HG03571 (cell line): ENCODE data around the gene TMEM45B.
"Not testable (repeated sequence)": the region's sequence is repeated elsewhere in the genome, so short reads cannot be mapped to it uniquely, and the experiment has no call there.

Experiments
- ATAC-seq: cut with Tn5 transposase; IDR thresholded peaks from one replicate; pipeline ENCODE4 v1.9.1; 2021; ENCODE audit not compliant: unreplicated experiment

The TMEM45B gene

DNA sequence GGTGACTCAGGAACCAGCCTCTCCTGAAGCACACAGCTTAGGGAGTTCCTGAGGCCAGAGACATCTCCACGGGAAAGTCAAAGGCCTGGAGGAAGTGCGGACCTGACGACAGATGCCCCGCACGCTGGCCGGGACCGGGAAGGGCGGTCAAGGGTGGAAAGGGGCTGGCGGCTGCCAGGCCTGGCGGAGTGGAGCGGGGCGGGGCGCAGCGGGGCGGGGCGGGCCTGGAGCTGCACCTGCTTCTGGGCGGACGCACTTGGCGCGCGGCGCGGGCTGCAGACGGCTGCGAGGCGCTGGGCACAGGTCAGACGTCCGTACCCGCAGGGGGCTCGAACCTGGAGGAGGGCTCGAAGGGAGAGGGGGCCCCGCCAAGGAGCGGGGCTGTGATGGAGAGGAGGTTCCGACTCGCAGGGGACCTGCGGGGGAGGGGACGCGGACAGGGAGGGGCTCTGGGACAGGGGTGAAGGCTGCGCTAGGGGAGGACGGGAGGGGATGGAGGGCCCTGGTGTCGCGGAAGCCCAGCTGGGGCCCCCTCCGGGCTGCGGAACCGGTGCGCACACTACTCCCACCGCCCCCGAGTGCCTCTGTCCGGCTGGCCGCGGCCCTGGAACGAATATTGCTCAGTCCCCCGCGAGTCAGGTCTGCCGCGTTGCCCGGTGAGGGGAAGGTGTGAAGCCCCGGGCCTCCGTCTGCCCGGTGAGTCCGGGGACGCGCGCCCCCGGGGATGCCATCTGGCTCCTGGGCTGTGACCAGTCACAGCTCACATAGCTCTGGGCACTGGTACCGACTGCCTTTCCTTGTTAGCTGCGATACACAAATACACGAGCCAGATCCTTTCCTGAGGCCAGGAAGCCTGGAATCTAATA lies at the start of gene TMEM45B:
Gene TMEM45B, plus strand, starts transcription at position 253 of the 866 bp plus-strand sequence. CDS start 36,635 bp downstream, outside the sequence.
- ATAC-seq, result no peak

DNA sequence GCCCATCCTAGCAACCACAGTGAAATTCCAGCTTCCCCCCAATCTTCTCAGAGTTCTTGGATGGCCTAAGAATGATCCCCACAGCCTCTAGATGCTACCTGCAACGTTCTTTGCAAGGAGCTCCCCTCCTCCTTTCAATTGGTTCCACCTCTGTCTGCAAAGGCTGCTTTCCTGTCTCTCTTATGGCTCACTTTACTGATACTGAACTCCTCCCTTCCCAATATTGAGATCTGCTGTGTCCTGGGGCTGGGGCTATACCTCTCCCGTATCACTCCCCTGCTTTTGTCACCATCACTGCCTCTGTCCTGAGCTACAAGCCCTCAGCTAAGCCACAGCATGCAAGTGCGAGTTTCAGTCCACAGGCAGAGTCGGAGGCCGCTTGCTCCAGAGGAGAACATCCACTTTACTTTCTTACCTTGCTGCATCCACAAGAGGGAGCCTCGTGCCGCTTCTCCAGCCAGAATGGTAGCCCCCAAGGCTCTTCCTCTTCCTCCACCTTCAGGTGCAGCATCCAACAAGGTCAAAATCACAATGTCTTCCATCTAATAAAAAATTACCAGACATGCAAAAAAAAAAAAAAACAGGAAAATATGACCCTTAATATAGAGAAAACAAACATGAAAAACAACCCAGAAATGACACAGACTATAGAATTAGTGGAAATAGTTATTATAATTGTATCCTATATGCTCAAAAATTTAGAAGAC lies 48.6 kb upstream of the TMEM45B start:
- no peak for ATAC-seq

DNA sequence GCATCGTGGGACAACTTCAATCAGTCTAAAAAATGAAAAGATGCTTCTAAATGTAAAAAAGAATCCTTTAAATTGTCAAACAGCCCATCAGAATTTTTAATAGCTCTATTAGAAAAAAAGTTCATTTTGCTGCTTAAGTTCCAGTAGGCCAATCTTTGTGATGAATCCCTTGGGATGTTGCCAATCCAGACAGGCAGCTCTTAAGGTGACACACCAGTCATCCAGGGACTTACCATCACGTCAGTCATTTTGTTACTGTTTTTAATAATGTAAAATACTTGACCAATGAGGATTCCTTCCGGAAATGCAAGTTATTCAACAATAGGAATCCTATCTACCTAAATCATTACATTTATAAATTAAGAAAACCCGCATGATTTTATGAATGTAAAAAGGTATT lies 47.8 kb upstream of the TMEM45B start:
- ATAC-seq, result no peak

DNA sequence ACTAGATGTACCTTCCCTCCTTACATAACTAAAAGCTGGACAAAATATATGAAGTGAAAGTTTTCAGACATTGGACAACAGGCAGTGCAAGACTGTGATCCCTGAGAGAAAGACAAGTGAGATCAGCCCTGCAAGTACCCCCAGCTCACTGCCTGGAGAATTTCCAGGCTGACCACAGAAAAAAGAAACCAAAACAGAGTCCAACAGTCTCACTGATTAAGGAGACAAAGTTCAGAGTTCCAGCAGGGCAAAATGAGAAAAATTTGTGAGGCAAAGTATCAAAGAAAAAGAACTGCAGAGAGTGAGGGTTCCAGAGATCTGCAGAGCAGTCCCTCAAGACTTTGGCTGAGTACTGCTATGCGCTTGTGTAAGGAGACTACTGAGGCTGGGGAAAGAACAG lies 47.3 kb upstream of the TMEM45B start:
- ATAC-seq, result no peak

DNA sequence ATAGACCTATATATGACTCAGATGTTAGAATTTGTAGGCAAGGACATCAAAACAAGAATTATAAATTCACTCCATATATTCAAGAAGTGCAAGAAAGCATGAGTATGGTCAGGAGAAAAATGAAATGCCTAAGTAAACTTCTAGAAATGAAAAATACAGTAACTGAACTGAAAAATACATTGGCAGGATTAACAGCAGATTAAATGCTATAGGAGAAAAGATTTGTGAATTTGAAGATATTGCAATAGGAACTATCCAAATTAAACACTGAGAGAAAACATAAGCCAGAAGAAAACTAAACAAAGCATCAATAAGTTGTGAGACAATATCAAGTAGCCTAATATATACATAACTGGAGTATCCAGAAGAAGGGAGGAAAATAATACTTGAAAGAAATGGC lies 46.6 kb upstream of the TMEM45B start:
- ATAC-seq, result no peak

DNA sequence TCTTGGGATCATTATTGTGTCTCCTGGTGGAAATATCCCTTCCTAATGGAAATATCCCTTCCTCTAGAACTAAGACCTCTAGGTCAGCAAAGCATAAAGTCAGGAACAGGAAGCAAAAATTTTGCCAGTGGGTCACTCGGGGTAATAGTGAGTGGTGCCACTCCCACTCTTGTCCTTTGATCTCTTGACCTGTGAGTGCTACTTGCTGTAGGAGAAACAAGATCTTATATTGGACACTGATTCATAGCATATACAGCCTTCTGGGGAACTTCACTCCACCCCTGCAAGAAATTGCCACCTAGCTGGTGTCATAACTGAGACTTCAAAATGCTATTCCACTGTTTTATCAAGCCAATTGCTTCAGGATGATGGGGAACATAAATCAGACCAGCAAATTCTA lies 44.7 kb upstream of the TMEM45B start:
- no peak for ATAC-seq

DNA sequence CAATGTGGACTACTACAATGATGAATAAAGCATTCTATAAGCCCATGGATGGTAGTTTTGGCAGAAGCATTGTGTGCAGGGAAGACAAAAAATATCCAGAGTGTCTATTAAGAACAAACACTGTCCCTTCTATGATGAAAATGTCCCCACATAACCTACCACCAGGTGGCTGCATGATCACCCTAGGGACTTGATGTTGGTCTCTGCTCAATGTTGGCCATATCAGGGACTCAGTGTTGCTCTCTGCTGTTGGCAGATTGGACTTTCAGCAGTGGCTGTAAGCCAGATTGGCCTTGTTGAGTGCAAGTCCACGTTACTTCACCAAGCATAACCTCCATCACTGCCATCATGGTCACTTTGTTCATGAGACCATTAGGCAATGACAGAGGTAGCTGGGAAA lies 44.2 kb upstream of the TMEM45B start:
- ATAC-seq, result not testable (repeated sequence)

DNA sequence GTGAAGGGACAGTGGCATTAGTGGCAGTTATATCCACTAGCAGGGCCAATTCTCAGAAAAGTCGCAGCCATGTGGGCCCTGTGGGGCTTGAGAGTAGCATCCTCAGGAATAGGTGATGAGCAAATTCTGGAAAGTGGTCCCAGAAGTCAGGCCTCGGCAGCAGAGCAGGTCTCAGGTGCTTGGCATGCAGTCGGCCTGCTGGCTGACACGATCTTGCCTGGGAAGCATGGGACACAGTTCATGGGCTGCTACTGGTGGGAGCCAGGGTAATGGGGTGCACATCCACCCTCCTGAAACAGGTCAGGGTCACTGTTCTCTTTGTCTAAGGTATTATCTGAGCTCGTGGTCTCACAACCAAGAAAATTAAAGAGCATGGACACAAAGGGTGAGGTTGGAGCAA lies 36.8 kb upstream of the TMEM45B start:
- no peak for ATAC-seq

DNA sequence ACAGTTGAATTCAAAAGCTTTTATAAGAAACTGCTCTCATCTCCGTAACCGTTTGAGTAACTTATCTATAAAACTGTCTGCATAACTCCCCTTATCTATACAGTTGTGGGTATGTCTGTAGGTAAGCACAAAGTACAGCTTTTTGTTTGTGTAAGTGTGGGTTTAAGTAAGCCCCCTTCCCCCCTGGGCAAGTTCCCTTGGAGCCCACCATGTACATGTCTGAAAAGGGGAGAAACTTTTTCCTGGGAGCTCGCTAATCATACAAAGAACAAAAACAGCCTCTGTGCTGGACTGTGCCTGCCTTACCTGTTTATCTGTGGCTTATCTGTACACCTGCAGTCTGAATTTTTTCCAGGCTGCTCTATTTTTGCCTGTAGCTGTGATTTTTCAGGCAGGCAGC lies 36.3 kb upstream of the TMEM45B start:
- no peak for ATAC-seq

DNA sequence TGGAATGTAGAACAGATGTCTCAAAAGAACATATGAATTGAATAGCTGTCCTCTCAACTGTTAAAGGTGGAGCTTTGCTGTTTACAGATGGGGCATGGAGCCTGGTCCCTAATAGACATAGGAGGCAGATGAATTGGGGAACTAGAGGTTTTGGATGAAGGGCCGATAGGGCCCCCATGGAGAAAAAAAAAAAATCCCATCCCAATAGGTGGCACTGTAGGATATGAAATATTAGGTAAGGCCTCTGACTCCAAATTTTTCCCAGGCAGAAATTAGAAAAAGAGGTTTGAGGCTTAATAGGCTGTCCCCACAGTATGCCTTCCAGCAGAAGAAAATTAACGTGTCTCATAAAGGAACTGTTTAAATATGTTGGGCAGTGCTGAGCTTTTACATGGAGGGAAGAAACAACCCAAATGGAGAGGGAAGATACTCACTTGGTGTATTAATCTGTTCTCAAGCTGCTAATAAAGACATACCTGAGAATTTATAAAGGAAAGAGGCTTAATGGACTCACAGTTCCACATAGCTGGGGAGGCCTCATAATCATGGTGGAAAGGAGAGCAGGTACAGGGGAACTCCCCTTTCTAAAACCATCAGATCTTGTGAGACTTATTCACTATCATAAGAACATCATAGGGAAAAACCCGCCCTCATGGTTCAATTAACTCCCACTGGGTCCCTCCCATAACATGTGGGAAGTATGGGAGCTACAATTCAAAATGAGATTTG lies 30.1 kb upstream of the TMEM45B start:
- ATAC-seq, result no peak

DNA sequence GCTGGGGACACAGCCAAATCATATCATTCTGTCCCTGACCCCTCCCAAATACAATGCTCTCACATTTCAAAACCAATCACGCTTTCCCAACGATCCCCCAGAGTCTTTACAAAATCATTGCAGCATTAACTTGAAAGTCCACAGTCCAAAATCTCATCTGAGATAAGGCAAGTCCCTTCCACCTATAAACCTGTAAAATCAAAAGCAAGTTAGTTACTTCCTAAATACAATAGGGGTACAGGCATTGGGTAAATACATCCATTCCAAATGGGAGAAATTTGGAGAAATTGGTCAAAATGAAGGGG lies 29.6 kb upstream of the TMEM45B start:
- not testable (repeated sequence) for ATAC-seq

DNA sequence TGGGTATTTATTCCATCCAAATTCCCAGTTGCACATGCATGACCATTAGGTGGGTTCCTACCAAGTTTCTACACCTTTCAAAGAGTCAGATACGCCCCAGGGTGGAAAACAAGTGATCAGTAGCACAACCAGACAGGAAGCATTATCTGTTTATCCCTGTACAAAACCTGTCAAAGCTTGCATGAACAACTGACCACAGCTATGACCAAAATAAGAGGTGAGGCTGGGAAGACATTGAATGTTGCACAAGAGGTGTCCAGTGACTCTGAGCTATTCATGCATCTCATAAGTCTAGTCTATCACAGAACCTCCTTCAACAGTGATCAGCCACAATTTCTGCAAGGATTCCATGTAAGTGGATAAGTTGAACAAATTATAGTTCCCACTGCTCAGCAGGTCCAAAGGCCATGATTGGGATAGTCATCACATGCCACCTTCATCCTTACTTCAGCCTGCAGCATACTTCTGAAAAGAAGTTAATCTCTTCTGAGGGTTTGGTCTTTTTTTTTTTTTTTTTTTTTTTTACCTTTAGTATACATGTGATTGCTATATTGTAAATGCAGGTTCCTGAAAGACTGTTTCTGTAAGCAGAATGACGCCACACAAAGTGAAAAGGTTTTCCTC lies 28.0 kb upstream of the TMEM45B start:
- ATAC-seq, result no peak

DNA sequence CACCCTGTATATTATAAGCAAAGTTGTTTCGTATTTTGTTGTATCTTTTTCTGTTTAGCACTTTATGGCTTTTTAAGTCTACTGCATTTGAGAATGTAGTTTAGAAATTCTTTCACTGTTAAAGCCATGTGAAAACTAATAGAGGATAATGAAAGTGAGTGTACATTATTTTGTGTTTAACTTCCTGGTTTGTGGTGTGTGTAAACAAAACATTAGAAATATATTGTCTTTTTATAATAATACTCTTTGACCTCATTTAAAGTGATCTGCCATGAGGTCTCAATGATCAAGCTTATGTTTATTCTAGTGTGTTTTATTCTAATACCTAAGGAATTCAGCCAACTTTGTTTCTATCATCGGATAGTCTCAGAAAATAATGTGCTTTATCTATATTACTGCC lies 27.4 kb upstream of the TMEM45B start:
- no peak for ATAC-seq

DNA sequence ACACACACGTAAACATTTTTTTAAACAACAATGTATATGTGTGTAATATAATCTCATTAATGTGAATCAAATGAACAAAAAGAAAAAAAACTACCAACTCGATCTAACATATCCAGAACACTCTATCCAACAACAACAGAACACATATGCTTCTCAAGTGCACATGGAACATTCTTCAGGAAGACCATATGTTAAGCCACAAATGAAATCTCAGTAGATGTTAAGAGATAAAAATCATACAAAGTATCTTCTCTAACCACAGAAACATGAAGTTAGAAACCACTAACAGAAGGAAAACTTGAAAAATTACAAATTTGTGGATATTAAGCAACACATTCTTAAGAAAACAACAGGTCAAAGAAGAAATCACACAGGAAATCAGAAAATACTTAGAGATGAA lies 25.5 kb upstream of the TMEM45B start:
- ATAC-seq, result no peak

DNA sequence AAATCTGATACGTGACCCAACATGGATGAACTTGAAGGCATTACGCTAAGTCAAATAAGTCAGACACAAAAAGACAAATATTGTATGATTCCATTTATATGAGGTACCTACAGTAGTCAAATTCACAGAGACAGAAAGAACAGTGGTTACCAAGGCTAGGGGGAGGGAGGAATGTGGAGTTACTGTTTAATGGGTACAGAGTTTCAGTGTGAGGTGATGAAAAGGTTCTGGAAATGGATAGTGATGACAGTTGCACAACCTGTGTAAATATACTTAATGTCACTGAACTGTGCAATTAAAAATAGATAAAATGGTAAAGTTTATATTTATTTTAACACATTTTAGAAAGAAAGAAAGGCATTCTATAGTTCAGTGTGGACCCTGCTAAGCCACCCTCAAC lies 24.1 kb upstream of the TMEM45B start:
- no peak for ATAC-seq

DNA sequence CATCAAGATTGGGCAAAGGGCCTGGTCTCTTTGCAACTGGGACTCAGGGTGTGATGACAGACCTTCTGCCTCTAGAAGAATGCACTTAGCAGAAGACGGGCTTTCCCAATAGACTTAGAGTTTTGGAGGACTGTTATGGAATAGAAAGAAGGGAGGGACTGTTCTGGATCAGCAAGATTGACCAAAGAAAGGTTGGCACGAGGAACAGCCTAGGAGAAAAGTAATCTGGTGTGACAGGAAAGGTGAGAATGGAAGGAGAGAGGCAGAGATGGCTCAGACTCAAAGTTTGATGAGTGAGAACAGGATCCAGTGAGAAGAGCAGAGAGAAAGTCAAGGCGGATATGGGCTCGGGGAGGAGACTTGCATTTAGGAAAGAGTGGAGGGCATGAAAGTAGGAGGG lies 23.0 kb upstream of the TMEM45B start:
- ATAC-seq, result no peak

DNA sequence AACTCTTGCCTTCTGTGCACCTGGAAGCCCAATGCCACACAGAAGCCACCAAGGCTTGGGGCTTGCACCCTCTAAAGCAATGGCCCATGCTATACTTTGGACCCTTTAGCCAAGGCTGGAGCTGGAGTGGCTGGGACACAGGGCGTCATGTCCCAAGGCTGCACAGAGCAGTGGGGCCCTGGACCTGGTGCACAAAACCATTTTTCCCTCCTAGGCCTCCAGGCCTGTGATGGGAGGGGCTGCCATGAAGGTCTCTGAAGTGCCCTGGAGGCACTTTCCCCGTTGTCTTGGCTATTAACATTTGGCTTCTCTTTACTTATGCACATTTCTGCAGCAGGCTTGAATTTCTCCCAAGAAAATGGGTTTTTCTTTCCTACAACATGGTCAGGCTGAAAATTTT lies 20.6 kb upstream of the TMEM45B start:
- no peak for ATAC-seq

DNA sequence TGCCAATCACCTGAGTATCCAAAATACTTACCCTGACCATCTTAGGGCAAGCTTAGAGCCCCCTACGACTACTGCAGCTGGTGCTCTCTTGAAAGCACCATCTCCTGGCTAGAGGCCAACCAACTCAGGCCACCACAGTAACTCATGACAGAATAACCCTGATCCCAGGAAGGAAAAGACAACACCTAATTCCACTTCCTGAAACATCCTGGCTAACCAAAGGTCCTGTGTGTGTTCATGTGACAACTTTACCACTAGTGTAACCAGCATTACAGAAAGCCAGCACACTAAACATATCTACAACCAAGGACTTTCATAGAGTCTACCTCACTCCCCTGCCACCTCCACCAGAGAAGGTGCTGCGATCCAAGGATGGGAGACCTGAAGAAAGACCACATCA lies 17.4 kb upstream of the TMEM45B start:
- ATAC-seq, result no peak

DNA sequence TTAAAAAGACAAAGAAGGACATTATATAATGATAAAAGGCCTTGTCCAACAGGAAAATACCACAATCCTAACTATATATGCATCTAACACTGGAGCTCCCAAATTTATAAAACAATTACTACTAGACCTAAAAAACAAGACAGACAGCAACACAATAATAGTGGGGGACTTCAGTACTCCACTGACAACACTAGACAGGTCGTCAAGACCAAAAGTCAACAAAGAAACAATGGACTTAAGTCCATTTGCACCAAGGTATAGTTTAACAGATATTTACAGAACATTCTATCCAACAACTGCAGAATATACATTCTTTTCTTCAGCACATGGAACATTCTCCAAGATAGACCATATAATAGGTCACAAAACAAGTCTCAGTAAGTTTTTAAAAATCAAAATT lies 15.5 kb upstream of the TMEM45B start:
- not testable (repeated sequence) for ATAC-seq

DNA sequence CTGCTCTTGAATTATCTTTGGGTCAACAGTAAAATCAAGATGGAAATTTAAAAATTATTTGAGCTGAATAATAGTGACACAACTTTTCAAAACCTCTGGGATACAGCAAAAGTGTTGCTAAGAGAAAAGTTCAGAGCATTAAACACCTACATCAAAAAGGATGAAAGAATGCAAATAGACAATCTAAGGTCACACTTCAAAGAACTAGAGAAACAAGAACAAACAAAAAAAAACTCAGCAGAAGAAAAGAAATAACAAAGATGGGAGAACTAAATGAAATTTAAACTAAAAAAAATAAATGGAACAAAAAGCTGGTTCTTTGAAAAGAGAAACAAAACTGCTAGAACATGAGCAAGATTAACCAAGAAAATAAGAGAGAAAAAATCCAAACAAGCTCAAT lies 15.0 kb upstream of the TMEM45B start:
- no peak for ATAC-seq

DNA sequence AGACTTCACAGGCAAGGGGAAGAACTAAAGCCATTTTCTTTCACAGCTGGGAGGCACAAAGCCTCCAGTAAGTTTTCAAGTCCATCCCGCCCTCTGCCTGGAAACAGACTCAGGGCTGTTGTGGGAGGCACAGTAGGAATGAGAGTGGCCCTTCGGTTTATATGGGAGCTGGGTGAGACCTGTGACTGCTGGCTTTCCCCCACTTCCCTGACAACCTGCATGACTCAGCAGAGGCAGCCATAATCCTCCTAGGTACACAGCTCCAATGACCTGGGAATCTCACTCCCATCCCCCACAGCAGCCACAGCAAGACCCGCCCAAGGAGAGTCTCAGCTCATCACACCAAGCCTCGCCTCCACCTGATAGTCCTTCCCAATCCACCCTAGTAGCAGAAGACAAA lies 12.1 kb upstream of the TMEM45B start:
- no peak for ATAC-seq

DNA sequence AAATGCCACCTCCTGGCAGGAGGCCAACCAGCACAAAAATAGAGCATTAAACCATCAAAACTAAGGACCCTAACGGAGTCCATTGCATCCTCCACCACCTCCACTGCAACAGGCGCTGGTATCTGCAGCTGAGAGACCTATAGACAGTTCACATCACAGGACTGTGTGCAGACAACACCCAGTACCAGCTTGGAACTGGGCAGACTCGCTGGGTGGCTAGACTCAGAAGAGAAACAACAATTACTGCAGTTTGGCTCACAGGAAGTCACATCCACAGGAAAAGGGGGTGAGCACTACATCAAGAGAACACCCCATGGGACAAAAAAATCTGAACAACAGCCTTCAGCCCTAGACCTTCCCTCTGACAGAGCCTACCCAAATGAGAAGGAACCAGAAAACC lies 11.6 kb upstream of the TMEM45B start:
- ATAC-seq, result no peak
